HL-60 (cell line): ENCODE measurements around the gene RPS6KL1.

ENCODE experiments used
- CTCF ChIP-seq: IDR thresholded peaks from one replicate; pipeline ENCODE4 v1.5.1; 2011; ENCODE audit warnings: low read length, control low read depth, inconsistent platforms; ENCODE audit not compliant: insufficient read depth
- GABPA ChIP-seq: IDR thresholded peaks from 2 replicates; pipeline ENCODE4 v1.6.1; 2012; ENCODE audit warnings: low read depth
- POLR2AphosphoS5 ChIP-seq: IDR thresholded peaks from 2 replicates; pipeline ENCODE4 v1.6.1; 2012; ENCODE audit warnings: low read depth
- SPI1 ChIP-seq: IDR thresholded peaks from 2 replicates; pipeline ENCODE4 v1.6.1; 2012; ENCODE audit warnings: low read depth, mild to moderate bottlenecking, borderline replicate concordance
- TF ChIP-seq, protein P1 (sequence below): IDR thresholded peaks from 2 replicates; pipeline ENCODE4 v1.6.1; 2012; ENCODE audit warnings: low read depth; ENCODE audit not compliant: insufficient replicate concordance

DNA sequence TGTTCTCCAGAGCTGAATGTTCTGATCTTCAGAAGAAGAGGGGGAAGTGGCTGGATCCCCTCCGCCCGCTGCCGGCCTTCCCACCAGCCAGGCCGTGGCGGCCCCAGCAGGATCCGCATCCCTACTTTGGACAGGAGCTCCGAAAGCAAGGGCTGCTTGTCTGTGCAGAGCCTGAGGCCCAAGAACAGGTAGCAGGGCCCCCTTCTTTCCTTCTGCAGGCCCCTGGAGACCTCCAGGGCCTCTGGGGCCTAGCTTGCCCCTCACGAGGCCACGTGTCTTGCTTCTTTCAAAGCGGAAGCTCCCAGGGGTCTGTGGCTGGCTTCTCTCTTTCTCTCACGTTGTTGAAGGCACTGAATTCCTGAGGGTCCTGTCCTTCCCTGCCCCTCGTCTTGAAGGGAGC lies 19.1 kb upstream of the RPS6KL1 start:
- TF ChIP-seq SPI1 (no peak), CTCF (no peak), POLR2AphosphoS5 (no peak), GABPA (no peak)
- TF ChIP-seq, protein P1, sequence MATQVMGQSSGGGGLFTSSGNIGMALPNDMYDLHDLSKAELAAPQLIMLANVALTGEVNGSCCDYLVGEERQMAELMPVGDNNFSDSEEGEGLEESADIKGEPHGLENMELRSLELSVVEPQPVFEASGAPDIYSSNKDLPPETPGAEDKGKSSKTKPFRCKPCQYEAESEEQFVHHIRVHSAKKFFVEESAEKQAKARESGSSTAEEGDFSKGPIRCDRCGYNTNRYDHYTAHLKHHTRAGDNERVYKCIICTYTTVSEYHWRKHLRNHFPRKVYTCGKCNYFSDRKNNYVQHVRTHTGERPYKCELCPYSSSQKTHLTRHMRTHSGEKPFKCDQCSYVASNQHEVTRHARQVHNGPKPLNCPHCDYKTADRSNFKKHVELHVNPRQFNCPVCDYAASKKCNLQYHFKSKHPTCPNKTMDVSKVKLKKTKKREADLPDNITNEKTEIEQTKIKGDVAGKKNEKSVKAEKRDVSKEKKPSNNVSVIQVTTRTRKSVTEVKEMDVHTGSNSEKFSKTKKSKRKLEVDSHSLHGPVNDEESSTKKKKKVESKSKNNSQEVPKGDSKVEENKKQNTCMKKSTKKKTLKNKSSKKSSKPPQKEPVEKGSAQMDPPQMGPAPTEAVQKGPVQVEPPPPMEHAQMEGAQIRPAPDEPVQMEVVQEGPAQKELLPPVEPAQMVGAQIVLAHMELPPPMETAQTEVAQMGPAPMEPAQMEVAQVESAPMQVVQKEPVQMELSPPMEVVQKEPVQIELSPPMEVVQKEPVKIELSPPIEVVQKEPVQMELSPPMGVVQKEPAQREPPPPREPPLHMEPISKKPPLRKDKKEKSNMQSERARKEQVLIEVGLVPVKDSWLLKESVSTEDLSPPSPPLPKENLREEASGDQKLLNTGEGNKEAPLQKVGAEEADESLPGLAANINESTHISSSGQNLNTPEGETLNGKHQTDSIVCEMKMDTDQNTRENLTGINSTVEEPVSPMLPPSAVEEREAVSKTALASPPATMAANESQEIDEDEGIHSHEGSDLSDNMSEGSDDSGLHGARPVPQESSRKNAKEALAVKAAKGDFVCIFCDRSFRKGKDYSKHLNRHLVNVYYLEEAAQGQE, result no peak
